Measurements from ENCODE around the gene LLGL2.
"Not testable (repeated sequence)": the region's sequence is repeated elsewhere in the genome, so short reads cannot be mapped to it uniquely, and the experiment has no call there.

Gene LLGL2

GRCh38 chr17:75524970-75525805 lies at the start of gene LLGL2:
Gene LLGL2, plus strand, starts transcription at chr17:75525697. Its CDS starts 17,730 bp downstream, at chr17:75543427.
- peak; percentile 54 to 83 for DNase-seq (ENCODE audit: low read depth in 2 of 2)

GRCh38 chr17:75475851-75476250 lies 49.6 kb upstream of the LLGL2 start:
- no peak for DNase-seq (ENCODE audit: low read depth in 2 of 2)

GRCh38 chr17:75476271-75476671 lies 49.2 kb upstream of the LLGL2 start:
- no peak for DNase-seq (ENCODE audit: low read depth in 2 of 2)

GRCh38 chr17:75476752-75477489 lies 48.6 kb upstream of the LLGL2 start:
- DNase-seq (ENCODE audit: low read depth in 2 of 2) = no peak

- not testable (repeated sequence) for DNase-seq (ENCODE audit: low read depth in 2 of 2)
These were observed 48.0 kb upstream of the LLGL2 start for GRCh38 chr17:75477490-75477862.

- no peak for DNase-seq (ENCODE audit: low read depth in 2 of 2)
These were observed 47.0 kb upstream of the LLGL2 start for GRCh38 chr17:75478508-75478907.

- DNase-seq (ENCODE audit: low read depth in 2 of 2) = no peak
These were observed 45.2 kb upstream of the LLGL2 start for GRCh38 chr17:75480281-75480680.

- no peak for DNase-seq (ENCODE audit: low read depth in 2 of 2)
These were observed 44.1 kb upstream of the LLGL2 start for GRCh38 chr17:75481194-75482068.

GRCh38 chr17:75482098-75482942 lies 43.2 kb upstream of the LLGL2 start:
- DNase-seq (ENCODE audit: low read depth in 2 of 2) = no peak

- DNase-seq (ENCODE audit: low read depth in 2 of 2) = no peak
These were observed 39.8 kb upstream of the LLGL2 start for GRCh38 chr17:75485688-75486087.

GRCh38 chr17:75486151-75486550 lies 39.3 kb upstream of the LLGL2 start:
- DNase-seq (ENCODE audit: low read depth in 2 of 2) = no peak

- no peak for DNase-seq (ENCODE audit: low read depth in 2 of 2)
These were observed 38.5 kb upstream of the LLGL2 start for GRCh38 chr17:75486951-75487350.

- DNase-seq (ENCODE audit: low read depth in 2 of 2) = peak; percentile 25 to 33
These were observed 38.0 kb upstream of the LLGL2 start for GRCh38 chr17:75487351-75488070.

GRCh38 chr17:75488693-75489510 lies 36.6 kb upstream of the LLGL2 start:
- no peak for DNase-seq (ENCODE audit: low read depth in 2 of 2)

GRCh38 chr17:75489511-75489955 lies 36.0 kb upstream of the LLGL2 start:
- no peak for DNase-seq (ENCODE audit: low read depth in 2 of 2)

- no peak for DNase-seq (ENCODE audit: low read depth in 2 of 2)
These were observed 35.2 kb upstream of the LLGL2 start for GRCh38 chr17:75490173-75490743.

GRCh38 chr17:75490953-75491649 lies 34.4 kb upstream of the LLGL2 start:
- DNase-seq (ENCODE audit: low read depth in 2 of 2) = no peak

- no peak for DNase-seq (ENCODE audit: low read depth in 2 of 2)
These were observed 33.8 kb upstream of the LLGL2 start for GRCh38 chr17:75491680-75492079.

Measured in stimulated activated CD8-positive, alpha-beta memory T cell treated with anti-CD3 and anti-CD28 coated beads, Interleukin-7, amount 100 ng/mL, for 4 hours (primary cell).